K562 (cell line): ENCODE results near the gene RASSF10. TPM values are rescaled to one million over a fixed set of nuclear protein-coding genes. Genes with fewer than 3 reads are reported as not detected.

ENCODE experiments used
- ARID1B ChIP-seq: fragments of 450-650 bp; IDR thresholded peaks from 2 replicates; pipeline ENCODE4 v1.6.1; 2016; ENCODE audit warnings: antibody characterized with exemption, mild to moderate bottlenecking, inconsistent platforms
- ATF7 ChIP-seq: fragments of 450-650 bp; IDR thresholded peaks from 2 replicates; pipeline ENCODE4 v1.7.1; 2014; ENCODE audit warnings: mild to moderate bottlenecking, moderate library complexity
- BDP1 ChIP-seq: IDR thresholded peaks from 3 replicates; pipeline ENCODE4 v1.6.1; 2011; ENCODE audit not compliant: insufficient read length, insufficient read depth
- CHCHD3 ChIP-seq: fragments of 250-450 bp; sonication (Bioruptor Pico); IDR thresholded peaks from 2 replicates; pipeline ENCODE4 v2.1.2; 2022; ENCODE audit warnings: mild to moderate bottlenecking
- DACH1 ChIP-seq: fragments of 450-650 bp; IDR thresholded peaks from 2 replicates; pipeline ENCODE4 v1.6.1; 2018; ENCODE audit not compliant: partially characterized antibody
- DPF2 ChIP-seq: fragments of 450-650 bp; IDR thresholded peaks from 2 replicates; pipeline ENCODE4 v1.6.1; 2016
- EZH2 ChIP-seq: IDR thresholded peaks from 2 replicates; pipeline ENCODE4 v1.6.1; 2012; ENCODE audit warnings: low read depth, mild to moderate bottlenecking, inconsistent platforms, low read length, borderline replicate concordance
- FOXM1 ChIP-seq, 2 experiments: fragments of 450-650 bp in 1 of 2; sonication (generic) in 1 of 2; formaldehyde crosslinking in 1 of 2; IDR thresholded peaks; 2 replicates each; pipeline versions ENCODE4 v1.6.1 to v1.9.0; 2017 to 2022; ENCODE audit warnings: low read depth in 2 of 2, mild to moderate bottlenecking in 2 of 2, missing genetic modification reagents in 1 of 2, moderate library complexity in 1 of 2
- GABPB1 ChIP-seq: sonication (generic); formaldehyde crosslinking; IDR thresholded peaks from 2 replicates; pipeline ENCODE4 v1.8.0; 2022; ENCODE audit warnings: mild to moderate bottlenecking, missing genetic modification reagents
- HDGF ChIP-seq: fragments of 450-650 bp; IDR thresholded peaks from 2 replicates; pipeline ENCODE4 v1.6.1; 2016
- HOXB6 ChIP-seq: fragments of 250-450 bp; sonication (Bioruptor Pico); IDR thresholded peaks from 2 replicates; pipeline ENCODE4 v1.5.1; 2022; ENCODE audit warnings: mild to moderate bottlenecking, borderline replicate concordance
- MYNN ChIP-seq, 2 experiments: sonication (generic); formaldehyde crosslinking in 1 of 2; IDR thresholded peaks; 2 replicates each; pipeline versions ENCODE4 v1.5.0 to v1.6.1; 2016 to 2020; ENCODE audit warnings: antibody characterized with exemption in 1 of 2, missing genetic modification reagents in 1 of 2
- SIX5 ChIP-seq, 2 experiments: IDR thresholded peaks; 2 replicates each; pipeline ENCODE4 v1.6.1; 2011; ENCODE audit warnings: low read length in 2 of 2, borderline replicate concordance in 1 of 2, low read depth in 1 of 2, mild to moderate bottlenecking in 1 of 2, moderate library complexity in 1 of 2; ENCODE audit not compliant: insufficient read depth in 1 of 2
- STAT5A ChIP-seq: IDR thresholded peaks from 2 replicates; pipeline ENCODE4 v1.6.1; 2012; ENCODE audit warnings: low read length, inconsistent platforms, borderline replicate concordance
- TBP ChIP-seq: optimal IDR thresholded peaks from 2 replicates; pipeline ENCODE3; 2011; ENCODE audit warnings: low read depth, low read length, improper control_type of control experiment
- TEAD4 ChIP-seq, 2 experiments: sonication (generic) in 1 of 2; formaldehyde crosslinking in 1 of 2; IDR thresholded peaks; 2 replicates each; pipeline versions ENCODE4 v1.6.1 to v1.8.0; 2012 to 2022; ENCODE audit warnings: borderline replicate concordance in 1 of 2, inconsistent platforms in 1 of 2, low read length in 1 of 2, mild to moderate bottlenecking in 1 of 2, missing genetic modification reagents in 1 of 2
- YY1 ChIP-seq, 3 experiments: IDR thresholded peaks; 2 replicates each; pipeline ENCODE4 v1.6.1; 2011; ENCODE audit warnings: low read length in 2 of 3, mild to moderate bottlenecking in 2 of 3, moderate library complexity in 2 of 3, borderline replicate concordance in 1 of 3, control low read depth in 1 of 3, low read depth in 1 of 3; ENCODE audit not compliant: insufficient read depth in 3 of 3, insufficient replicate concordance in 2 of 3, control insufficient read depth in 1 of 3, insufficient read length in 1 of 3; ENCODE audit errors: extremely low read depth in 1 of 3
- polyA plus RNA-seq, 8 experiments: library from polyadenylated mRNA; depleted of rRNA in 4 of 8; stranded (reverse) in 5 of 8; unstranded in 3 of 8; fragments of >200 nt; fragmentation: Nextera tagmentation in 2 of 8; fragmentation: Illumina TruSeq in 1 of 8; extraction: Ambion mirVana in 2 of 8; extraction: Trizol in 1 of 8; gene quantifications; 2 replicates each; pipeline versions ENCODE4 v1.2.1 to v1.2.3, GENCODE V29; 2011 to 2014; ENCODE audit warnings: inconsistent platforms in 1 of 8, missing spikeins in 1 of 8
- total RNA-seq, 7 experiments: library from RNA; depleted of rRNA in 6 of 7; stranded (reverse); fragments of >200 nt in 6 of 7; fragmentation: Illumina TruSeq in 2 of 7; extraction: Trizol in 2 of 7; gene quantifications; 2 replicates each; pipeline versions ENCODE4 v1.2.1 to v1.2.3, GENCODE V29; 2011 to 2021; ENCODE audit warnings: low replicate concordance in 1 of 7
- TF ChIP-seq, protein P1 (sequence below): sonication (generic); formaldehyde crosslinking; IDR thresholded peaks from 2 replicates; pipeline ENCODE4 v1.8.0; 2022; ENCODE audit warnings: missing genetic modification reagents, mild to moderate bottlenecking, moderate library complexity, borderline replicate concordance
- TF ChIP-seq, protein P2 (sequence below), 2 experiments: fragments of 450-650 bp; conservative IDR thresholded peaks; 2 replicates each; pipeline ENCODE4 v1.6.1; 2017; ENCODE audit warnings: mild to moderate bottlenecking in 2 of 2, moderate library complexity in 2 of 2
- TF ChIP-seq, protein P3 (sequence below): sonication (generic); IDR thresholded peaks from 2 replicates; pipeline ENCODE4 v1.6.1; 2016
- TF ChIP-seq, protein P4 (sequence below): fragments of 450-650 bp; IDR thresholded peaks from 2 replicates; pipeline ENCODE4 v1.6.1; 2018; ENCODE audit warnings: mild to moderate bottlenecking, low read depth; ENCODE audit not compliant: partially characterized antibody

The RASSF10 gene
- total and polyA plus RNA-seq, 9 of the 15 experiments (the other 6 are each of a cell fraction or from before 2014, with no cell fraction given): not detected

- TF ChIP-seq SIX5 (IDR thresholded peaks at IDR 0.05; ENCODE audit: borderline replicate concordance in 1 of 2, insufficient read depth in 1 of 2, low read depth in 1 of 2, low read length in 2 of 2): no peak
- TF ChIP-seq, protein P1, sequence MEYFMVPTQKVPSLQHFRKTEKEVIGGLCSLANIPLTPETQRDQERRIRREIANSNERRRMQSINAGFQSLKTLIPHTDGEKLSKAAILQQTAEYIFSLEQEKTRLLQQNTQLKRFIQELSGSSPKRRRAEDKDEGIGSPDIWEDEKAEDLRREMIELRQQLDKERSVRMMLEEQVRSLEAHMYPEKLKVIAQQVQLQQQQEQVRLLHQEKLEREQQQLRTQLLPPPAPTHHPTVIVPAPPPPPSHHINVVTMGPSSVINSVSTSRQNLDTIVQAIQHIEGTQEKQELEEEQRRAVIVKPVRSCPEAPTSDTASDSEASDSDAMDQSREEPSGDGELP: peak; percentile 95
- peak; percentile 97 for TF ChIP-seq ARID1B
- peak; percentile 78 for TF ChIP-seq FOXM1 (IDR thresholded peaks at IDR 0.05; ENCODE audit: low read depth)
- TF ChIP-seq FOXM1 (CRISPR knock-in tag; IDR thresholded peaks at IDR 0.05; ENCODE audit: low read depth): no peak
- TF ChIP-seq MYNN (IDR thresholded peaks at IDR 0.05): peak; percentile 72; the same call in 1 of the 2 replicates
- TF ChIP-seq MYNN (CRISPR knock-in tag; IDR thresholded peaks at IDR 0.05): no peak
- TF ChIP-seq STAT5A: peak; percentile 92
- peak; percentile 97 for TF ChIP-seq DPF2
- TF ChIP-seq TBP: peak; percentile 95
- TF ChIP-seq, protein P2, sequence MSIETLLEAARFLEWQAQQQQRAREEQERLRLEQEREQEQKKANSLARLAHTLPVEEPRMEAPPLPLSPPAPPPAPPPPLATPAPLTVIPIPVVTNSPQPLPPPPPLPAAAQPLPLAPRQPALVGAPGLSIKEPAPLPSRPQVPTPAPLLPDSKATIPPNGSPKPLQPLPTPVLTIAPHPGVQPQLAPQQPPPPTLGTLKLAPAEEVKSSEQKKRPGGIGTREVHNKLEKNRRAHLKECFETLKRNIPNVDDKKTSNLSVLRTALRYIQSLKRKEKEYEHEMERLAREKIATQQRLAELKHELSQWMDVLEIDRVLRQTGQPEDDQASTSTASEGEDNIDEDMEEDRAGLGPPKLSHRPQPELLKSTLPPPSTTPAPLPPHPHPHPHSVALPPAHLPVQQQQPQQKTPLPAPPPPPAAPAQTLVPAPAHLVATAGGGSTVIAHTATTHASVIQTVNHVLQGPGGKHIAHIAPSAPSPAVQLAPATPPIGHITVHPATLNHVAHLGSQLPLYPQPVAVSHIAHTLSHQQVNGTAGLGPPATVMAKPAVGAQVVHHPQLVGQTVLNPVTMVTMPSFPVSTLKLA (conservative IDR thresholded peaks at IDR 0.05): peak; percentile 86 to 91
- peak; percentile 96 for TF ChIP-seq TEAD4 (IDR thresholded peaks at IDR 0.05; ENCODE audit: low read length)
- TF ChIP-seq TEAD4 (CRISPR knock-in tag; IDR thresholded peaks at IDR 0.05; ENCODE audit: borderline replicate concordance): no peak
- no peak for TF ChIP-seq EZH2
- no peak for TF ChIP-seq BDP1
- TF ChIP-seq HDGF: 0 out of 2 replicates have a peak, but pooled peaks have one; percentile 74
- TF ChIP-seq, protein P3, sequence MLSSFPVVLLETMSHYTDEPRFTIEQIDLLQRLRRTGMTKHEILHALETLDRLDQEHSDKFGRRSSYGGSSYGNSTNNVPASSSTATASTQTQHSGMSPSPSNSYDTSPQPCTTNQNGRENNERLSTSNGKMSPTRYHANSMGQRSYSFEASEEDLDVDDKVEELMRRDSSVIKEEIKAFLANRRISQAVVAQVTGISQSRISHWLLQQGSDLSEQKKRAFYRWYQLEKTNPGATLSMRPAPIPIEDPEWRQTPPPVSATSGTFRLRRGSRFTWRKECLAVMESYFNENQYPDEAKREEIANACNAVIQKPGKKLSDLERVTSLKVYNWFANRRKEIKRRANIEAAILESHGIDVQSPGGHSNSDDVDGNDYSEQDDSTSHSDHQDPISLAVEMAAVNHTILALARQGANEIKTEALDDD: peak; percentile 71
- TF ChIP-seq ATF7: peak; percentile 90
- peak in 1 of 3 experiments; percentile 39 for TF ChIP-seq YY1 (IDR thresholded peaks at IDR 0.05; ENCODE audit: borderline replicate concordance in 1 of 3, control insufficient read depth in 1 of 3, extremely low read depth in 1 of 3, insufficient read depth in 3 of 3, insufficient read length in 1 of 3, insufficient replicate concordance in 2 of 3, low read depth in 1 of 3, low read length in 2 of 3)
- peak; percentile 64; the same call in 1 of the 2 replicates for TF ChIP-seq GABPB1
- no peak for TF ChIP-seq HOXB6 (CRISPR knock-in tag)
- TF ChIP-seq CHCHD3 (CRISPR knock-in tag): no peak
- TF ChIP-seq DACH1: peak; percentile 26
- TF ChIP-seq, protein P4, sequence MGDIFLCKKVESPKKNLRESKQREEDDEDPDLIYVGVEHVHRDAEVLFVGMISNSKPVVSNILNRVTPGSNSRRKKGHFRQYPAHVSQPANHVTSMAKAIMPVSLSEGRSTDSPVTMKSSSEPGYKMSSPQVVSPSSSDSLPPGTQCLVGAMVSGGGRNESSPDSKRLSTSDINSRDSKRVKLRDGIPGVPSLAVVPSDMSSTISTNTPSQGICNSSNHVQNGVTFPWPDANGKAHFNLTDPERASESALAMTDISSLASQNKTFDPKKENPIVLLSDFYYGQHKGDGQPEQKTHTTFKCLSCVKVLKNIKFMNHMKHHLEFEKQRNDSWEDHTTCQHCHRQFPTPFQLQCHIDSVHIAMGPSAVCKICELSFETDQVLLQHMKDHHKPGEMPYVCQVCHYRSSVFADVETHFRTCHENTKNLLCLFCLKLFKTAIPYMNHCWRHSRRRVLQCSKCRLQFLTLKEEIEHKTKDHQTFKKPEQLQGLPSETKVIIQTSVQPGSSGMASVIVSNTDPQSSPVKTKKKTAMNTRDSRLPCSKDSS: no peak
These were observed 19.5 kb upstream of the RASSF10 start (continued) for GRCh38 chr11:12989428-12990161.
